ENCODE data around the gene HMCN2. TPM values are rescaled to one million over a fixed set of nuclear protein-coding genes. Genes with fewer than 3 reads are reported as not detected.

Gene HMCN2
- total RNA-seq, 1 experiment from 2014 or later, result 1.6 TPM

GRCh38 chr9:130263601-130264413, 1.8 kb upstream of the HMCN2 start:
- Histone ChIP-seq H3K27me3 (ENCODE audit: insufficient read depth, low read depth) (peaks cover 70% of the 10 kb centered on the region), H3K9me3 (ENCODE audit: insufficient read depth, low read depth) (no peaks in the 10 kb centered on the region), H3K79me2 (ENCODE audit: low read depth) (no peaks in the 10 kb centered on the region), H4K20me1 (ENCODE audit: insufficient read depth) (no peaks in the 10 kb centered on the region), H3K4me3 (no peak overlapping the region), H3K9me2 (ENCODE audit: insufficient read depth) (no peaks in the 10 kb centered on the region), H3K4me1 (replicated peaks; ENCODE audit: insufficient read depth) (no peaks in the 10 kb centered on the region), H2AFZ (no peak overlapping the region), H3K27ac (no peak overlapping the region), H3K36me3 (ENCODE audit: low read depth) (no peaks in the 10 kb centered on the region), H3K4me2 (no peak overlapping the region), H3F3A (ENCODE audit: insufficient read depth, low read depth) (0 out of 2 replicates have a peak, but pooled peaks cover under 1% of the 10 kb centered on the region)
- DNase-seq, result no peak
- ChIA-PET POLR2A (ENCODE audit: unreplicated experiment) (interaction anchor here (0.6 kb wide), 1 partner anchor 354 kb away, joined by 7 read pairs; no protein-coding TSS in a partner anchor), CTCF (interaction anchor here (1.2 kb wide), 1 partner anchor 12 kb away, joined by 4 read pairs; no protein-coding TSS in a partner anchor)
- intact Hi-C loops (cut with micrococcal nuclease; ENCODE audit: unreplicated experiment), result no loop called here
- BruUV-seq (replicated peaks), result no TSS peak
- TF ChIP-seq EZH2 (IDR thresholded peaks at IDR 0.05; ENCODE audit: low read depth), result no peak
- TF ChIP-seq, protein P1, sequence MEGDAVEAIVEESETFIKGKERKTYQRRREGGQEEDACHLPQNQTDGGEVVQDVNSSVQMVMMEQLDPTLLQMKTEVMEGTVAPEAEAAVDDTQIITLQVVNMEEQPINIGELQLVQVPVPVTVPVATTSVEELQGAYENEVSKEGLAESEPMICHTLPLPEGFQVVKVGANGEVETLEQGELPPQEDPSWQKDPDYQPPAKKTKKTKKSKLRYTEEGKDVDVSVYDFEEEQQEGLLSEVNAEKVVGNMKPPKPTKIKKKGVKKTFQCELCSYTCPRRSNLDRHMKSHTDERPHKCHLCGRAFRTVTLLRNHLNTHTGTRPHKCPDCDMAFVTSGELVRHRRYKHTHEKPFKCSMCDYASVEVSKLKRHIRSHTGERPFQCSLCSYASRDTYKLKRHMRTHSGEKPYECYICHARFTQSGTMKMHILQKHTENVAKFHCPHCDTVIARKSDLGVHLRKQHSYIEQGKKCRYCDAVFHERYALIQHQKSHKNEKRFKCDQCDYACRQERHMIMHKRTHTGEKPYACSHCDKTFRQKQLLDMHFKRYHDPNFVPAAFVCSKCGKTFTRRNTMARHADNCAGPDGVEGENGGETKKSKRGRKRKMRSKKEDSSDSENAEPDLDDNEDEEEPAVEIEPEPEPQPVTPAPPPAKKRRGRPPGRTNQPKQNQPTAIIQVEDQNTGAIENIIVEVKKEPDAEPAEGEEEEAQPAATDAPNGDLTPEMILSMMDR (conservative IDR thresholded peaks at IDR 0.05), result no peak

- Histone ChIP-seq H3F3A (ENCODE audit: insufficient read depth, low read depth) (peaks cover 6% of the 10 kb centered on the region; the same call in 1 of the 2 replicates), H3K9me3 (ENCODE audit: insufficient read depth, low read depth) (no peaks in the 10 kb centered on the region), H3K27ac (no peak overlapping the region), H3K9me2 (ENCODE audit: insufficient read depth) (no peaks in the 10 kb centered on the region), H3K79me2 (ENCODE audit: low read depth) (no peaks in the 10 kb centered on the region), H3K4me1 (replicated peaks; ENCODE audit: insufficient read depth) (no peaks in the 10 kb centered on the region), H2AFZ (no peak overlapping the region), H3K4me2 (no peak overlapping the region), H3K27me3 (ENCODE audit: insufficient read depth, low read depth) (peaks cover 64% of the 10 kb centered on the region), H3K4me3 (no peak overlapping the region), H4K20me1 (ENCODE audit: insufficient read depth) (no peaks in the 10 kb centered on the region), H3K36me3 (ENCODE audit: low read depth) (no peaks in the 10 kb centered on the region)
- ChIA-PET POLR2A (ENCODE audit: unreplicated experiment) (interaction anchor here (0.6 kb wide), 2 partner anchors 38 to 355 kb away, joined by 5 to 7 read pairs; no protein-coding TSS in a partner anchor), CTCF (interaction anchor here (0.5 to 0.6 kb wide), 3 partner anchors 121 to 1964 kb away, joined by 3 to 5 read pairs (median 4); no protein-coding TSS in a partner anchor)
- no peak for DNase-seq
- BruUV-seq (replicated peaks), result no TSS peak
- TF ChIP-seq, protein P1 (conservative IDR thresholded peaks at IDR 0.05), result no peak
- no peak for TF ChIP-seq EZH2 (IDR thresholded peaks at IDR 0.05; ENCODE audit: low read depth)
- intact Hi-C loops (cut with micrococcal nuclease; ENCODE audit: unreplicated experiment), result no loop called here
These were observed 878 bp upstream of the HMCN2 start for GRCh38 chr9:130264414-130265350.
